SK-N-SH (cell line): Measurements from ENCODE around the gene IST1.

ENCODE experiments used
- EZH2phosphoT487 ChIP-seq: fragments of 200-600 bp; sonication (generic); IDR thresholded peaks from 2 replicates; pipeline ENCODE4 v1.6.1; 2017; ENCODE audit warnings: low read depth, mixed run types, mild to moderate bottlenecking, antibody characterized with exemption, moderate library complexity, borderline replicate concordance
- JUND ChIP-seq: IDR thresholded peaks from 2 replicates; pipeline ENCODE4 v1.4.0; 2012
- MXI1 ChIP-seq: IDR thresholded peaks from 2 replicates; pipeline ENCODE4 v1.6.1; 2012; ENCODE audit warnings: mild to moderate bottlenecking, low read depth, low read length, improper control_type of control experiment
- RAD21 ChIP-seq: IDR thresholded peaks from 2 replicates; pipeline ENCODE4 v1.6.1; 2012; ENCODE audit warnings: mild to moderate bottlenecking, low read length
- USF2 ChIP-seq: fragments of 150-350 bp; IDR thresholded peaks from 2 replicates; pipeline ENCODE4 v1.6.1; 2017; ENCODE audit warnings: antibody characterized with exemption, low read length, low read depth, borderline replicate concordance
- TF ChIP-seq, protein P1 (sequence below): fragments of 200-600 bp; sonication (generic); IDR thresholded peaks from 2 replicates; pipeline ENCODE4 v1.6.1; 2017; ENCODE audit warnings: antibody characterized with exemption, mild to moderate bottlenecking, moderate library complexity

- TF ChIP-seq USF2 (no peak), RAD21 (no peak), EZH2phosphoT487 (no peak), JUND (no peak), MXI1 (no peak)
- TF ChIP-seq, protein P1, sequence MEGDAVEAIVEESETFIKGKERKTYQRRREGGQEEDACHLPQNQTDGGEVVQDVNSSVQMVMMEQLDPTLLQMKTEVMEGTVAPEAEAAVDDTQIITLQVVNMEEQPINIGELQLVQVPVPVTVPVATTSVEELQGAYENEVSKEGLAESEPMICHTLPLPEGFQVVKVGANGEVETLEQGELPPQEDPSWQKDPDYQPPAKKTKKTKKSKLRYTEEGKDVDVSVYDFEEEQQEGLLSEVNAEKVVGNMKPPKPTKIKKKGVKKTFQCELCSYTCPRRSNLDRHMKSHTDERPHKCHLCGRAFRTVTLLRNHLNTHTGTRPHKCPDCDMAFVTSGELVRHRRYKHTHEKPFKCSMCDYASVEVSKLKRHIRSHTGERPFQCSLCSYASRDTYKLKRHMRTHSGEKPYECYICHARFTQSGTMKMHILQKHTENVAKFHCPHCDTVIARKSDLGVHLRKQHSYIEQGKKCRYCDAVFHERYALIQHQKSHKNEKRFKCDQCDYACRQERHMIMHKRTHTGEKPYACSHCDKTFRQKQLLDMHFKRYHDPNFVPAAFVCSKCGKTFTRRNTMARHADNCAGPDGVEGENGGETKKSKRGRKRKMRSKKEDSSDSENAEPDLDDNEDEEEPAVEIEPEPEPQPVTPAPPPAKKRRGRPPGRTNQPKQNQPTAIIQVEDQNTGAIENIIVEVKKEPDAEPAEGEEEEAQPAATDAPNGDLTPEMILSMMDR, result no peak
Measured at GRCh38 chr16:71923941-71924690, 28.8 kb downstream of the IST1 start.
